OCI-LY3 (cell line): ENCODE results near the gene ILRUN.

Source experiments
- CTCF ChIP-seq: fragments of 200-600, 300-600 bp; sonication (generic); IDR thresholded peaks from 2 replicates; pipeline ENCODE4 v1.5.1; 2014; ENCODE audit warnings: antibody characterized with exemption, low read length, low read depth
- EZH2phosphoT487 ChIP-seq: fragments of 200-600 bp; shearing (Covaris generic); IDR thresholded peaks from 2 replicates; pipeline ENCODE4 v1.6.1; 2018; ENCODE audit warnings: antibody characterized with exemption, mixed run types, low read depth

- no peak for TF ChIP-seq CTCF
- TF ChIP-seq EZH2phosphoT487: no peak
Measured at GRCh38 chr6:34673064-34673463, 23.5 kb downstream of the ILRUN start.
